SH-SY5Y (cell line): Measurements from ENCODE around the gene PAPLN.

ENCODE experiments used
- GATA2 ChIP-seq: IDR thresholded peaks from 2 replicates; pipeline ENCODE4 v1.6.1; 2011; ENCODE audit warnings: mild to moderate bottlenecking, low read depth, low read length
- GATA3 ChIP-seq: IDR thresholded peaks from 2 replicates; pipeline ENCODE4 v1.6.1; 2011; ENCODE audit warnings: low read depth, mild to moderate bottlenecking, low read length, moderate library complexity

DNA sequence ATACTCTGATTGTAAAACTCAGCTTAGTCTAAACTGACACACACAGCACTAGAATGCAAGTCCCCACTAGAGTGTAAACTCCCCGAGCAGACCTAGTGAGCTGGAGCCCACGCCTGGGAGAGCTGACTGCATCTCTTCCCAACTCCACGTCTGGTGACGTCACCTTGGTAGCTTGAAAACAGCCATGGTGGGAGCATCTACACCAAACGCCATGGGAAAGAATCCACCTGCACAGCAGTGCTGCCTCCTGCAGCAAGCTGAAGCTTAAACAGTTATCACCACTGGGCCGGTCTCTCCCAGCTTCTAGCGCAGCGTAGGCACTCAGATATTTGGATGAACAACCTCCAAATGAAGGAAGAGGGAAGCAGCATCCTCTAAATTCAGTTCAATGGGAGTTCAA, 4.3 kb upstream of the PAPLN start:
- TF ChIP-seq GATA3 (no peak), GATA2 (no peak)
